GM23338 (cell line): ENCODE data around the gene PEAR1. TPM values are rescaled to one million over a fixed set of nuclear protein-coding genes. Genes with fewer than 3 reads are reported as not detected.

Experiments used
- ATAC-seq: fragments of 200-7000 bp; cut with Tn5 transposase; 3 replicates; pipeline ENCODE4 v1.9.1; 2020
- DNase-seq: peaks from one replicate; pipeline ENCODE4 v3.0.0-alpha.2; 2015; ENCODE audit warnings: low spot score
- H2AFZ ChIP-seq: fragments of 200-600 bp; sonication (generic); 2 replicates; pipeline ENCODE4 v1.8.0; 2016; ENCODE audit warnings: antibody characterized with exemption, mild to moderate bottlenecking, moderate library complexity
- H3F3A ChIP-seq: fragments of 200-600 bp; sonication (generic); replicated peaks from 2 replicates; pipeline ENCODE4 v1.8.0; 2017; ENCODE audit warnings: antibody characterized with exemption, mixed run types, low read depth
- H3K27ac ChIP-seq: fragments of 200-600 bp; sonication (generic); 2 replicates; pipeline ENCODE4 v1.6.1; 2016; ENCODE audit warnings: low read depth
- H3K27me3 ChIP-seq: fragments of 200-600 bp; sonication (generic); 2 replicates; pipeline ENCODE4 v1.8.0; 2016; ENCODE audit warnings: mild to moderate bottlenecking, mixed run types, moderate library complexity; ENCODE audit not compliant: insufficient read depth
- H3K36me3 ChIP-seq: fragments of 200-600 bp; sonication (generic); 2 replicates; pipeline ENCODE4 v1.8.0; 2016; ENCODE audit warnings: mild to moderate bottlenecking; ENCODE audit not compliant: insufficient read depth
- H3K4me1 ChIP-seq: fragments of 200-600 bp; sonication (generic); 2 replicates; pipeline ENCODE4 v1.8.0; 2016; ENCODE audit warnings: mild to moderate bottlenecking, moderate library complexity; ENCODE audit not compliant: insufficient read depth
- H3K4me2 ChIP-seq: fragments of 200-600 bp; sonication (generic); 2 replicates; pipeline ENCODE4 v1.7.1; 2017; ENCODE audit warnings: mixed run types
- H3K4me3 ChIP-seq: fragments of 200-600 bp; sonication (generic); 2 replicates; pipeline ENCODE4 v1.6.1; 2016; ENCODE audit warnings: mixed run types
- H3K79me2 ChIP-seq: fragments of 200-600 bp; sonication (generic); replicated peaks from 2 replicates; pipeline ENCODE4 v1.8.0; 2017; ENCODE audit warnings: mild to moderate bottlenecking; ENCODE audit not compliant: insufficient read depth
- H3K9me2 ChIP-seq: fragments of 200-600 bp; sonication (generic); 2 replicates; pipeline ENCODE4 v1.8.0; 2017; ENCODE audit not compliant: insufficient read depth
- H4K20me1 ChIP-seq: fragments of 200-600 bp; sonication (generic); replicated peaks from 2 replicates; pipeline ENCODE4 v1.8.0; 2017; ENCODE audit warnings: mild to moderate bottlenecking; ENCODE audit not compliant: insufficient read depth
- H3K27ac Mint-ChIP-seq: 2 replicates; pipeline ENCODE4 v1.8.0; 2020; ENCODE audit warnings: inconsistent platforms, mild to moderate bottlenecking, moderate library complexity, mixed read lengths
- H3K27me3 Mint-ChIP-seq: 3 replicates; pipeline ENCODE4 v1.8.0; 2022; ENCODE audit warnings: low read depth, mild to moderate bottlenecking, moderate library complexity, mixed read lengths, inconsistent platforms; ENCODE audit not compliant: insufficient read depth, poor library complexity
- H3K36me3 Mint-ChIP-seq: 3 replicates; pipeline ENCODE4 v1.8.0; 2021; ENCODE audit warnings: low read depth, mild to moderate bottlenecking, inconsistent platforms, moderate library complexity, mixed read lengths
- H3K4me1 Mint-ChIP-seq: 3 replicates; pipeline ENCODE4 v1.8.0; 2020; ENCODE audit warnings: mild to moderate bottlenecking, inconsistent platforms, mixed read lengths
- H3K4me3 Mint-ChIP-seq: 3 replicates; pipeline ENCODE4 v1.8.0; 2021; ENCODE audit warnings: moderate library complexity, mild to moderate bottlenecking, inconsistent platforms, mixed read lengths
- H3K9me3 Mint-ChIP-seq: 3 replicates; pipeline ENCODE4 v1.8.0; 2020; ENCODE audit warnings: moderate library complexity, mild to moderate bottlenecking, inconsistent platforms, mixed read lengths
- CREB1 ChIP-seq: fragments of 250-450 bp; sonication (Bioruptor Pico); IDR thresholded peaks from 2 replicates; pipeline ENCODE4 v1.5.0; 2020; ENCODE audit warnings: low read depth, mild to moderate bottlenecking, moderate library complexity
- CTCF ChIP-seq, 2 experiments: fragments of 200-600 bp in 1 of 2; sonication (generic) in 1 of 2; conservative IDR thresholded peaks; 2 replicates each; pipeline versions ENCODE4 v1.5.1 to v1.6.1; 2016 to 2017; ENCODE audit warnings: antibody characterized with exemption in 2 of 2, low read depth in 2 of 2, mild to moderate bottlenecking in 2 of 2, moderate library complexity in 1 of 2
- ETS1 ChIP-seq: IDR thresholded peaks from 2 replicates; pipeline ENCODE4 v1.6.1; 2016; ENCODE audit warnings: antibody characterized with exemption
- EZH2 ChIP-seq: fragments of 200-600 bp; sonication (generic); IDR thresholded peaks from one replicate; pipeline ENCODE4 v1.8.0; 2017; ENCODE audit warnings: antibody characterized with exemption, mild to moderate bottlenecking, low read depth; ENCODE audit not compliant: unreplicated experiment
- EZH2phosphoT487 ChIP-seq: fragments of 200-600 bp; sonication (generic); IDR thresholded peaks from one replicate; pipeline ENCODE4 v1.8.1; 2018; ENCODE audit warnings: antibody characterized with exemption; ENCODE audit not compliant: unreplicated experiment
- JUNB ChIP-seq: IDR thresholded peaks from one replicate; pipeline ENCODE4 v1.6.1; 2016; ENCODE audit warnings: antibody characterized with exemption; ENCODE audit not compliant: unreplicated experiment
- NANOG ChIP-seq: IDR thresholded peaks from 2 replicates; pipeline ENCODE4 v1.6.1; 2016; ENCODE audit warnings: antibody characterized with exemption, borderline replicate concordance
- POLR2AphosphoS5 ChIP-seq: IDR thresholded peaks from 2 replicates; pipeline ENCODE4 v1.6.1; 2016; ENCODE audit warnings: antibody characterized with exemption, low read depth
- REST ChIP-seq: IDR thresholded peaks from one replicate; pipeline ENCODE4 v1.6.1; 2018; ENCODE audit warnings: antibody characterized with exemption; ENCODE audit not compliant: unreplicated experiment
- STAT1 ChIP-seq: IDR thresholded peaks from one replicate; pipeline ENCODE4 v1.6.1; 2016; ENCODE audit warnings: antibody characterized with exemption; ENCODE audit not compliant: unreplicated experiment
- ZNF114 ChIP-seq: fragments of 250-450 bp; sonication (Bioruptor Pico); IDR thresholded peaks from 2 replicates; pipeline ENCODE4 v1.5.0; 2020; ENCODE audit warnings: mild to moderate bottlenecking, moderate library complexity
- ZNF331 ChIP-seq: fragments of 250-450 bp; sonication (Bioruptor Pico); IDR thresholded peaks from 2 replicates; pipeline ENCODE4 v1.5.0; 2020; ENCODE audit warnings: low read depth, mild to moderate bottlenecking, moderate library complexity
- polyA plus RNA-seq: library from polyadenylated mRNA; unstranded; fragments of >200 nt; fragmentation: Nextera tagmentation; extraction: Ambion mirVana; gene quantifications from 2 replicates; pipeline ENCODE4 v1.2.1, GENCODE V29; 2016
- total RNA-seq: library from RNA; depleted of rRNA; stranded (reverse); fragments of >200 nt; shearing (Covaris generic); gene quantifications from 2 replicates; pipeline ENCODE4 v1.2.3, GENCODE V29; 2014

Gene PEAR1
- total and polyA plus RNA-seq, 2 experiments from 2014 or later = 0.28 to 0.47 TPM

- TF ChIP-seq ZNF114 = no peak
- TF ChIP-seq STAT1 = no peak
- no peak for TF ChIP-seq POLR2AphosphoS5
- no peak for TF ChIP-seq ETS1
- TF ChIP-seq CREB1 (CRISPR knock-in tag) = no peak
- TF ChIP-seq JUNB = no peak
- no peak for TF ChIP-seq CTCF (conservative IDR thresholded peaks at IDR 0.05; ENCODE audit: low read depth in 2 of 2)
- TF ChIP-seq ZNF331 (CRISPR knock-in tag) = no peak
- TF ChIP-seq REST = no peak
- TF ChIP-seq NANOG = no peak
Observed at GRCh38 chr1:156862584-156862983, 30.9 kb upstream of the PEAR1 start (continued).

GRCh38 chr1:156862997-156863599 is 30.4 kb upstream of the PEAR1 start:
- H3K9me3 Mint-ChIP-seq = peaks cover 3% of the 10 kb centered on the region; the same call in 1 of the 3 replicates
- DNase-seq (no peak), ATAC-seq (no peak)
- Histone ChIP-seq H2AFZ (no peak overlapping the region), H3K9me2 (no peaks in the 10 kb centered on the region), H3K79me2 (no peaks in the 10 kb centered on the region), H3K4me1 (peaks cover 21% of the 10 kb centered on the region; the same call in 1 of the 2 replicates), H4K20me1 (peaks cover 5% of the 10 kb centered on the region; the same call in 1 of the 2 replicates), H3K36me3 (no peaks in the 10 kb centered on the region), H3K4me3 (no peak overlapping the region), H3F3A (0 out of 2 replicates have a peak, but pooled peaks cover 3% of the 10 kb centered on the region), H3K27me3 (peaks cover 79% of the 10 kb centered on the region), H3K4me2 (no peak overlapping the region), H3K27ac (no peak overlapping the region)
- no peak overlapping the region for H3K4me3 Mint-ChIP-seq
- no peaks in the 10 kb centered on the region for H3K36me3 Mint-ChIP-seq
- peaks cover 36% of the 10 kb centered on the region for H3K4me1 Mint-ChIP-seq
- H3K27me3 Mint-ChIP-seq = peaks cover 68% of the 10 kb centered on the region
- H3K27ac Mint-ChIP-seq = no peak overlapping the region
- TF ChIP-seq ETS1 (no peak), EZH2phosphoT487 (no peak), REST (no peak), JUNB (no peak), POLR2AphosphoS5 (no peak), ZNF114 (no peak), NANOG (no peak), STAT1 (no peak), EZH2 (no peak)
